Thyroid gland (tissue), 4 donors: Measurements from ENCODE around the gene IFRD1. TPM values are rescaled to one million over a fixed set of nuclear protein-coding genes. Genes with fewer than 3 reads are reported as not detected.

Source experiments
- DNase-seq, 2 donors: peaks; one replicate each; pipeline ENCODE4 v3.0.0-alpha.2; 2019
- H3K27ac ChIP-seq, 3 donors: fragments of 200-600 bp; sonication (generic); 1 replicate in 2 of 3; 2 replicates in 1 of 3; pipeline ENCODE4 v1.5.1; 2016 to 2019; ENCODE audit warnings: mild to moderate bottlenecking in 1 of 3, moderate library complexity in 1 of 3
- H3K27me3 ChIP-seq: fragments of 200-600 bp; sonication (generic); one replicate; pipeline ENCODE4 v1.5.1; 2019
- H3K36me3 ChIP-seq, 2 donors: fragments of 200-600 bp; sonication (generic); one replicate each; pipeline ENCODE4 v1.5.1; 2016 to 2019
- H3K4me1 ChIP-seq, 2 donors: fragments of 200-600 bp; sonication (generic); one replicate each; pipeline ENCODE4 v1.5.1; 2017 to 2019
- H3K4me3 ChIP-seq, 3 donors: fragments of 200-600 bp; sonication (generic); replicated peaks in 1 of 3; 1 replicate in 2 of 3; 2 replicates in 1 of 3; pipeline ENCODE4 v1.5.1; 2016; ENCODE audit warnings: mild to moderate bottlenecking in 1 of 3
- H3K9me3 ChIP-seq: fragments of 200-600 bp; sonication (generic); one replicate; pipeline ENCODE4 v1.5.1; 2017
- CTCF ChIP-seq, 6 experiments: fragments of 200-600 bp in 3 of 6; fragments of 450-650 bp in 3 of 6; sonication (generic) in 3 of 6; IDR thresholded peaks; one replicate each; pipeline ENCODE4 v1.5.1; 2016 to 2019; ENCODE audit warnings: antibody characterized with exemption in 6 of 6, mild to moderate bottlenecking in 2 of 6, inconsistent platforms in 1 of 6, moderate library complexity in 1 of 6
- POLR2A ChIP-seq, 2 donors: fragments of 450-650 bp; IDR thresholded peaks; one replicate each; pipeline ENCODE4 v1.6.1; 2017; ENCODE audit warnings: antibody characterized with exemption in 2 of 2, mild to moderate bottlenecking in 2 of 2, moderate library complexity in 1 of 2
- WGBS, 2 donors: methylation state at CpG; one replicate each; pipeline ENCODE4 v1.1.5; 2017; 5-methylcytosine and 5-hydroxymethylcytosine counted together
- intact Hi-C: fragments of 100-400 bp; cut with DNase I; formaldehyde crosslinking; loops from one replicate; pipeline ENCODE4 v1.15.1; 2023
- total RNA-seq, 4 donors: library from RNA; depleted of rRNA; stranded (reverse); fragments of >200 nt; gene quantifications; one replicate each; pipeline ENCODE4 v1.2.3, GENCODE V29; 2016

Gene IFRD1
- total RNA-seq, 4 donors from 2014 or later: 34.5 to 84.8 (median 57.1) TPM

- Histone ChIP-seq H3K27ac (no peak overlapping the region), H3K36me3 (no peaks in the 10 kb centered on the region), H3K9me3 (no peaks in the 10 kb centered on the region), H3K4me3 (no peak overlapping the region), H3K4me1 (peaks cover 9 to 19% of the 10 kb centered on the region in 2 donors), H3K27me3 (no peaks in the 10 kb centered on the region)
- WGBS, 2 donors: 87 to 91% methylated on average over 2 of the region's 2 CpGs
- intact Hi-C loops: no loop called here
- no peak for DNase-seq
- no peak for TF ChIP-seq POLR2A (IDR thresholded peaks at IDR 0.05)
- TF ChIP-seq CTCF (IDR thresholded peaks at IDR 0.05): no peak
These were observed 1.9 kb upstream of the IFRD1 start for GRCh38 chr7:112448381-112448780.

DNA sequence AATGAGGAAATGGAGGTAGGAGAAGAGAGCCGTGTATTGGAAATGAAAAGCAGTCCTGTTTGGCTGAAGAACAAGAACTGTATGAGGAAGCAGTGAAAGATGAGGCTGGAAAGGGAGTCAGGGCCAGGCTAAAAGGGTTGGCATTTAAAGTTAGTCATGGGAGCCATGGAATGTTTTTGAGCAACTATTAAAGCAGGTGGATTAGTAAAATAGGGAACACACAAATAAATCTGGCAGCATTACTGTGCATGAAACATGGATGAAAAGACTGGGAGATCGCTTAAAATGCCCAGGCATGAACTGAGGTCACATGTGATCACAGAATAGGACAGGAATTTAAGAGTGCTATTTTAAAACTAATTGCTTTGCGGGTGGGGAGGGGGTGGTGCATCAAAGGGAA is 1.4 kb upstream of the IFRD1 start:
- Histone ChIP-seq H3K27ac (no peak overlapping the region), H3K4me1 (peaks cover 14 to 24% of the 10 kb centered on the region in 2 donors), H3K4me3 (no peak overlapping the region), H3K9me3 (no peaks in the 10 kb centered on the region), H3K36me3 (no peaks in the 10 kb centered on the region), H3K27me3 (no peaks in the 10 kb centered on the region)
- no peak for TF ChIP-seq CTCF (IDR thresholded peaks at IDR 0.05)
- TF ChIP-seq POLR2A (IDR thresholded peaks at IDR 0.05): no peak
- no peak for DNase-seq
- intact Hi-C loops: no loop called here
- 81 to 83% methylated on average over 3 of the region's 3 CpGs for WGBS, 2 donors

DNA sequence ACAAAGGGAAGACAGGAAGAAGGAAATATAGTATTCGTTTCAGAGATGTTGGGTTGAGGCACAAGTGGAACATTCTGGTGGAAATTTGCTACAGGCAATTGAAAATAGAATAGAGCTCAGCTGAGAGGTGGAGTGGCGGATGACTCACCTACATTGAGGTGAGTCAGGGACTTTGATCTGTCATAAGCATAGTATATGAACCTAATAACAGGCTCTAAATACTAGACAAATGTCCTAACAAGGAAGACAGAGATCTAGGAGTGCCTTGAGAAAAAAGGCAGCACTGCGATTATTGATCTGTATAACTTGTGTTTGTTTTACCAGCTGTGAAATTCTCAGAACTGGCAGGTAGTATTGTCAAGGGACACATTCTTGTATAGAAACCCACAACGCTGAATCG is 907 bp upstream of the IFRD1 start:
- WGBS, 2 donors: 43 to 51% methylated on average over 5 of the region's 5 CpGs
- TF ChIP-seq CTCF (IDR thresholded peaks at IDR 0.05) (no peak), POLR2A (IDR thresholded peaks at IDR 0.05) (no peak)
- Histone ChIP-seq H3K9me3 (no peaks in the 10 kb centered on the region), H3K27ac (peak overlapping the region in 2 of 3 donors; percentile 100), H3K27me3 (no peaks in the 10 kb centered on the region), H3K4me1 (peaks cover 19 to 28% of the 10 kb centered on the region in 2 donors), H3K36me3 (no peaks in the 10 kb centered on the region), H3K4me3 (peak overlapping the region in 2 of 3 donors; percentile 94 to 99)
- DNase-seq: peak; percentile 19 to 32
- intact Hi-C loops: no loop called here

DNA sequence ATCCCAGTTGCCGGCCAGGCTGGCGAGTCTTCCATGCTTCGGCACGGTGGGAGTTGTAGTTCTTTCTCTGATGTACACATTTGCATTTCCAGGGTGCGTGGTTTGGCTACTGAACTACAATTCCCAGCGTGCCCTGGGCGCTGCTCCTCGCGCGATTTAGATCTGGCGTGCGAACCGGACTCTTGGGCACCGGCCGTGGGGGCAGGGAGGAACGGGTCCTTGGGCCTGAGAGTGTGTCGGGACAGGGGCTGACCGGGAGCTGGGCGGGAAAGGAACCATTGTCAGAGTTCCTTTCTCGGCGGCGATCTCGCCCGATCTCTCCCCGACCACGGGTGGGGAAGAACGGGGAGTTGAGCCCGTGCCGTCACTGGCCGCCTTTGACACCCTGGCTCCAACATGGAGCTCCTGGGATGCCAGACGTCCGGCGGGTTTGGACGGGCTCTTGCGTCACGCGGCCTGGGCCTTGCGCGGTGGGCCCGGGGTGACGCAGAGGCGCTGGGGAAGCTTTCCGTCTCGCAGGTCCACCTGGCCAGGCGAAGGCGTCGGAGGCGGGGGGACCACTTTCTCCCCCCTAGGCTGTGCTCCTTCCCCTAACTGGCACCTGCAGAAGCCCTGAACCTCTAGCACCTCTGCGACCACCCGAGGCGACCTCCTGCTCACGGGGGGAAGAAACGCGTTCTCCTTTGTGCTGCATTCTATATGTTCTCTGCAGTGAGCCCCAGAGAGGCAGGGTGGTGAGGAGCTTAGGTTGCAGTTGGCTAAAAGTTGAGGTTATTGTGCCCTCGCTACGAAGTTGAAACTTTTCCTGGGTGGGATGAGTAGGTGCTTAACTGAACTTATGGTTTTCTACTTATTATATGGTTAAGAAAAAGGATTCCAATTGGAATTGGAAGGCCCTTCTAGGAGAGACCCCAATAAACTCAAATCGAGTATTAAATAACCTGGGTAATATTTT is 824 bp downstream of the IFRD1 start:
- H3K4me1 ChIP-seq: peaks cover 20 to 28% of the 10 kb centered on the region in 2 donors
- peak overlapping the region; percentile 94 to 99 (median 99) for H3K4me3 ChIP-seq
- peak; percentile 96 for DNase-seq
- intact Hi-C loops: loop anchor here (10.0 kb wide), 1 partner anchor 246 kb away; the partner anchor contains the start of genes DOCK4 and ZNF277
- peaks cover 0 to 2% of the 10 kb centered on the region in 2 donors for H3K36me3 ChIP-seq
- H3K27ac ChIP-seq: peak overlapping the region; percentile 98 to 100 (median 100)
- TF ChIP-seq CTCF (IDR thresholded peaks at IDR 0.05) (no peak), POLR2A (IDR thresholded peaks at IDR 0.05) (peak in 1 of 2 donors; percentile 38)
- H3K9me3 ChIP-seq: no peaks in the 10 kb centered on the region
- WGBS, 2 donors: 1 to 2% methylated on average over 9 to 21 of the region's 57 CpGs
- H3K27me3 ChIP-seq: no peaks in the 10 kb centered on the region
